Peyer's patch (tissue), 4 donors: ENCODE results near the gene DUSP1.

ENCODE experiments used
- CTCF ChIP-seq, 6 experiments: fragments of 450-650 bp in 4 of 6; fragments of 200-600 bp in 2 of 6; sonication (generic) in 1 of 6; IDR thresholded peaks; one replicate each; pipeline ENCODE4 v1.5.1; 2017 to 2019; ENCODE audit warnings: antibody characterized with exemption in 6 of 6, mild to moderate bottlenecking in 3 of 6, moderate library complexity in 1 of 6
- POLR2A ChIP-seq, 2 donors: fragments of 450-650 bp; IDR thresholded peaks; one replicate each; pipeline ENCODE4 v1.5.1; 2017; ENCODE audit warnings: antibody characterized with exemption in 2 of 2, mild to moderate bottlenecking in 2 of 2, moderate library complexity in 2 of 2

GRCh38 chr5:172807766-172808311 is 36.8 kb upstream of the DUSP1 start:
- no peak for TF ChIP-seq CTCF (IDR thresholded peaks at IDR 0.05)
- TF ChIP-seq POLR2A (IDR thresholded peaks at IDR 0.05), result no peak
